Caco-2 (cell line): Measurements from ENCODE around the gene CECR2. TPM values are rescaled to one million over a fixed set of nuclear protein-coding genes. Genes with fewer than 3 reads are reported as not detected.

Experiments used
- BruUV-seq: library from RNA; stranded (reverse); fragments of 400-500 nt; replicated peaks from 2 replicates; lab custom pipeline; 2021; lab: Mats Ljungman, UMichigan
- CTCF ChIA-PET: fragments of 300-600 bp; sonication (Branson Sonifier 250); formaldehyde crosslinking; loops from one replicate; lab custom pipeline; 2022; ENCODE audit warnings: antibody characterized with exemption; lab: Charles Lee
- POLR2A ChIA-PET: fragments of 300-600 bp; sonication (Branson Sonifier 250); formaldehyde crosslinking; loops from one replicate; lab custom pipeline; 2022; ENCODE audit warnings: antibody characterized with exemption; lab: Charles Lee
- DNase-seq, 2 experiments: peaks; one replicate each; pipeline versions ENCODE4 v3.0.0 to v3.0.0-alpha.2; 2020 to 2022
- H3K27me3 ChIP-seq: replicated peaks from 2 replicates; pipeline ENCODE4 v1.6.0; 2011; ENCODE audit warnings: low read length; ENCODE audit not compliant: control insufficient read depth, insufficient read depth
- H3K36me3 ChIP-seq: 2 replicates; pipeline ENCODE4 v1.5.1; 2011; ENCODE audit warnings: low read length; ENCODE audit not compliant: control insufficient read depth, insufficient read depth
- H3K4me1 ChIP-seq: fragments of 250-450 bp; sonication (Bioruptor Pico); 2 replicates; pipeline ENCODE4 v1.5.1; 2020; ENCODE audit warnings: mild to moderate bottlenecking
- H3K4me3 ChIP-seq: 2 replicates; pipeline ENCODE4 v1.5.1; 2011; ENCODE audit warnings: low read depth, mild to moderate bottlenecking, control low read depth, low read length
- H3K9me3 ChIP-seq: fragments of 250-450 bp; sonication (Bioruptor Pico); 2 replicates; pipeline ENCODE4 v1.5.1; 2020; ENCODE audit warnings: mild to moderate bottlenecking, moderate library complexity
- H3K27ac Mint-ChIP-seq: one replicate; pipeline ENCODE4 v1.8.0; 2022; ENCODE audit warnings: mixed read lengths; ENCODE audit not compliant: unreplicated experiment
- H3K27me3 Mint-ChIP-seq: one replicate; pipeline ENCODE4 v1.8.0; 2022; ENCODE audit warnings: mixed read lengths; ENCODE audit not compliant: insufficient read depth, unreplicated experiment
- H3K36me3 Mint-ChIP-seq: one replicate; pipeline ENCODE4 v1.8.0; 2022; ENCODE audit warnings: mild to moderate bottlenecking, mixed read lengths; ENCODE audit not compliant: insufficient read depth, unreplicated experiment
- H3K4me1 Mint-ChIP-seq: one replicate; pipeline ENCODE4 v1.8.0; 2022; ENCODE audit warnings: low read depth, mixed read lengths; ENCODE audit not compliant: unreplicated experiment
- H3K4me3 Mint-ChIP-seq: one replicate; pipeline ENCODE4 v1.8.0; 2022; ENCODE audit warnings: mild to moderate bottlenecking, moderate library complexity, mixed read lengths; ENCODE audit not compliant: unreplicated experiment
- H3K9me3 Mint-ChIP-seq: one replicate; pipeline ENCODE4 v1.8.0; 2022; ENCODE audit warnings: mixed read lengths; ENCODE audit not compliant: unreplicated experiment
- CTCF ChIP-seq, 2 experiments: fragments of 200-600 bp in 1 of 2; IDR thresholded peaks; 1 replicate in 1 of 2; 2 replicates in 1 of 2; pipeline versions ENCODE4 v1.5.1 to v1.8.0; 2011 to 2022; ENCODE audit warnings: antibody characterized with exemption in 1 of 2, control low read depth in 1 of 2, inconsistent platforms in 1 of 2, low read depth in 1 of 2, low read length in 1 of 2, mild to moderate bottlenecking in 1 of 2, moderate library complexity in 1 of 2; ENCODE audit not compliant: insufficient read depth in 1 of 2, severe bottlenecking in 1 of 2, unreplicated experiment in 1 of 2
- intact Hi-C: fragments of 100-400 bp; cut with micrococcal nuclease; formaldehyde crosslinking; loops from one replicate; pipeline ENCODE4 v1.10.0; 2022; ENCODE audit not compliant: unreplicated experiment
- total RNA-seq: library from RNA; stranded (reverse); gene quantifications from 2 replicates; pipeline ENCODE4 v1.2.3, GENCODE V29; 2022

CECR2 gene
- total RNA-seq, 1 experiment from 2014 or later, result 1.1 TPM

- no peak overlapping the region for H3K27ac Mint-ChIP-seq
- no peaks in the 10 kb centered on the region for H3K27me3 ChIP-seq
- no peak overlapping the region for H3K4me3 ChIP-seq
- no peaks in the 10 kb centered on the region for H3K4me1 ChIP-seq
- H3K36me3 ChIP-seq, result no peaks in the 10 kb centered on the region
- no peaks in the 10 kb centered on the region for H3K36me3 Mint-ChIP-seq
- no peaks in the 10 kb centered on the region for H3K27me3 Mint-ChIP-seq
- H3K9me3 ChIP-seq, result no peaks in the 10 kb centered on the region
- ChIA-PET CTCF (no interaction called here), POLR2A (no interaction called here)
- no peaks in the 10 kb centered on the region for H3K4me1 Mint-ChIP-seq
- no TSS peak for BruUV-seq
- intact Hi-C loops, result no loop called here
- H3K9me3 Mint-ChIP-seq, result no peaks in the 10 kb centered on the region
- no peak overlapping the region for H3K4me3 Mint-ChIP-seq
- no peak for TF ChIP-seq CTCF (IDR thresholded peaks at IDR 0.05; ENCODE audit: insufficient read depth in 1 of 2, low read depth in 1 of 2, low read length in 1 of 2, severe bottlenecking in 1 of 2, unreplicated experiment in 1 of 2)
- no peak for DNase-seq
Observed at GRCh38 chr22:17331690-17332089, 37.6 kb upstream of the CECR2 start.

- Mint-ChIP-seq H3K36me3 (no peaks in the 10 kb centered on the region), H3K4me1 (no peaks in the 10 kb centered on the region), H3K4me3 (no peak overlapping the region), H3K27ac (no peak overlapping the region), H3K27me3 (no peaks in the 10 kb centered on the region), H3K9me3 (no peaks in the 10 kb centered on the region)
- no TSS peak for BruUV-seq
- no peaks in the 10 kb centered on the region for H3K9me3 ChIP-seq
- DNase-seq, result no peak
- TF ChIP-seq CTCF (IDR thresholded peaks at IDR 0.05; ENCODE audit: insufficient read depth in 1 of 2, low read depth in 1 of 2, low read length in 1 of 2, severe bottlenecking in 1 of 2, unreplicated experiment in 1 of 2), result no peak
- ChIA-PET POLR2A (no interaction called here), CTCF (no interaction called here)
- no peaks in the 10 kb centered on the region for H3K36me3 ChIP-seq
- H3K4me3 ChIP-seq, result no peak overlapping the region
- no peaks in the 10 kb centered on the region for H3K4me1 ChIP-seq
- intact Hi-C loops, result no loop called here
- no peaks in the 10 kb centered on the region for H3K27me3 ChIP-seq
Observed at GRCh38 chr22:17332109-17332800, 37.0 kb upstream of the CECR2 start.

- H3K36me3 ChIP-seq, result no peaks in the 10 kb centered on the region
- ChIA-PET POLR2A (no interaction called here), CTCF (no interaction called here)
- H3K9me3 ChIP-seq, result no peaks in the 10 kb centered on the region
- Mint-ChIP-seq H3K27ac (no peak overlapping the region), H3K4me1 (peaks cover 2% of the 10 kb centered on the region), H3K4me3 (no peak overlapping the region), H3K27me3 (peaks cover 6% of the 10 kb centered on the region), H3K36me3 (no peaks in the 10 kb centered on the region), H3K9me3 (no peaks in the 10 kb centered on the region)
- no TSS peak for BruUV-seq
- no peak overlapping the region for H3K4me3 ChIP-seq
- intact Hi-C loops, result no loop called here
- TF ChIP-seq CTCF (IDR thresholded peaks at IDR 0.05; ENCODE audit: insufficient read depth in 1 of 2, low read depth in 1 of 2, low read length in 1 of 2, severe bottlenecking in 1 of 2, unreplicated experiment in 1 of 2), result no peak
- no peaks in the 10 kb centered on the region for H3K27me3 ChIP-seq
- no peak for DNase-seq
- H3K4me1 ChIP-seq, result no peaks in the 10 kb centered on the region
Observed at GRCh38 chr22:17334059-17334458, 35.2 kb upstream of the CECR2 start.
